Esophagus muscularis mucosa (tissue), 4 donors: ENCODE data around the gene CCDC185. TPM values are rescaled to one million over a fixed set of nuclear protein-coding genes. Genes with fewer than 3 reads are reported as not detected.
A peak's percentile ranks its signal among the peaks of the same experiment; 100 is the strongest.

Source experiments
- DNase-seq: peaks from one replicate; pipeline ENCODE4 v3.0.0-alpha.2; 2017; ENCODE audit errors: extremely low spot score
- H3K27ac ChIP-seq, 4 donors: fragments of 200-600 bp; sonication (generic); replicated peaks in 1 of 4; 1 replicate in 3 of 4; 2 replicates in 1 of 4; pipeline ENCODE4 v1.5.1; 2016 to 2019; ENCODE audit warnings: mild to moderate bottlenecking in 1 of 4
- H3K27me3 ChIP-seq, 4 donors: fragments of 200-600 bp; sonication (generic); one replicate each; pipeline versions ENCODE4 v1.5.1 to v1.6.0; 2016 to 2019
- H3K36me3 ChIP-seq, 4 donors: fragments of 200-600 bp; sonication (generic); one replicate each; pipeline ENCODE4 v1.5.1; 2016 to 2019
- H3K4me1 ChIP-seq, 4 donors: fragments of 200-600 bp; sonication (generic); one replicate each; pipeline ENCODE4 v1.5.1; 2016 to 2019
- H3K4me3 ChIP-seq, 4 donors: fragments of 200-600 bp; sonication (generic); 1 replicate in 2 of 4; 2 replicates in 2 of 4; pipeline ENCODE4 v1.5.1; 2016 to 2019; ENCODE audit warnings: mild to moderate bottlenecking in 4 of 4, moderate library complexity in 1 of 4
- H3K9me3 ChIP-seq, 4 donors: fragments of 200-600 bp; sonication (generic); 1 replicate in 3 of 4; 2 replicates in 1 of 4; pipeline ENCODE4 v1.5.1; 2016 to 2019
- EP300 ChIP-seq: sonication (generic); formaldehyde crosslinking; IDR thresholded peaks from one replicate; pipeline ENCODE4 v1.6.1; 2017; ENCODE audit warnings: antibody characterized with exemption
- POLR2A ChIP-seq: fragments of 450-650 bp; IDR thresholded peaks from one replicate; pipeline ENCODE4 v1.6.1; 2017; ENCODE audit warnings: antibody characterized with exemption, moderate library complexity, mild to moderate bottlenecking, low read depth
- POLR2AphosphoS5 ChIP-seq, 2 donors: sonication (generic); formaldehyde crosslinking; IDR thresholded peaks; one replicate each; pipeline ENCODE4 v1.6.1; 2017; ENCODE audit warnings: antibody characterized with exemption in 2 of 2
- WGBS: methylation state at CpG from one replicate; pipeline ENCODE4 v1.1.5; 2018; 5-methylcytosine and 5-hydroxymethylcytosine counted together
- intact Hi-C: fragments of 100-400 bp; cut with DNase I; formaldehyde crosslinking; loops from one replicate; pipeline ENCODE4 v1.15.1; 2023
- total RNA-seq, 4 donors: library from RNA; depleted of rRNA; stranded (reverse); fragments of >200 nt; gene quantifications; one replicate each; pipeline versions ENCODE4 v1.1.0 to v1.2.1, GENCODE V29; 2016
- TF ChIP-seq, protein P1 (sequence below), 3 experiments: fragments of 200-600 bp in 2 of 3; fragments of 450-650 bp in 1 of 3; sonication (generic) in 2 of 3; IDR thresholded peaks; one replicate each; pipeline ENCODE4 v1.5.1; 2017 to 2019; ENCODE audit warnings: antibody characterized with exemption in 3 of 3, mild to moderate bottlenecking in 2 of 3, moderate library complexity in 1 of 3

CCDC185 gene
- total RNA-seq, 4 donors from 2014 or later: not detected

DNA sequence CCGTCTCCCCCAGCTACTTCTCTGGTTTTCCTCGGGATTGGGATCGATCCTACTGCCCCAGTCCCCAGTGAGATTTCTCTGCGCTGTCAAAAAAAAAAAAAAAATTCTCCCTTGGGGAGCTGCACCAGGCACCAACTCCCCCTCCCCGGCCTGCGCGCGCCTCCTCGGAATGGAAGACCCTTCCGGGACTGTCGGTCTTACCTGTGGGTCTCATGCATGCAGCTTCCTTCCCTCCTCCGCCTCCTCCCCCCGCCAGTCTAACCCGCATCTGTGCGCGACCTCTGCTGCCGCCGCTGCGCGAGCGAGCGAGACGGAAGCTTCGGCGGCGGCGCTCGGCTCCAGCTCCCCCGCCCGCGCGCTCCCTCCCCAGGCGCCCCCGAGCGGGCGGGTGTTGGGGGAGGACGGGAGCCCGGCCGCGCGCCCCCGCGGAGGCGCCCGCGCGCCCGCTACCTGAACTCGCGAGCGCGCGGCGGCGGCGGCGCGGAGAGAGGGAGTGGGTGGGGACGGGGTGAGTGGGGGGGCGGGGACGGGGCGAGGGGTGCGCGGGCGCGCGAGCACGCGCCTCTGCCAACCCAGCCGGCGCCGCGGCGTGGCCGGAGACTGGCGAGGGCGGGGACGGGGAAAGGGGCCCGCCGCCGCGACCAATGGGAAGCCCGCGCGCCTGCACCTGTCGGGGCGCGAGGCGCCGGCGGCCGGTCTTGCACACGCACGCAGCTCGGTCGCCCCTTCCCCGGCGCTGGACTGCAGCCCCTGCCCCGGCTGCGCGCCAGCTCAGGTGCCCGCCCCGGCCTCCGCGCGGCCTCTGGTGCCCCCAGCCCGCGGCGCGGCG, 29.1 kb upstream of the CCDC185 start, which contains the start of gene SUSD4:
Gene SUSD4, minus strand, starts transcription at position 321 of the 829 bp plus-strand sequence. CDS start 751 bp downstream, outside the sequence.
- intact Hi-C loops: loop anchor here (10.0 kb wide), 1 partner anchor 229 kb away; no protein-coding TSS in a partner anchor
- no peaks in the 10 kb centered on the region for H3K36me3 ChIP-seq
- H3K9me3 ChIP-seq: no peaks in the 10 kb centered on the region
- H3K4me3 ChIP-seq: peak within 1 kb of the TSS; percentile 56 to 71 (median 61)
- WGBS: 0% methylated on average over 8 of the region's 111 CpGs
- peaks cover 13 to 30% (median 23%) of the 10 kb centered on the region in 4 donors for H3K4me1 ChIP-seq
- H3K27ac ChIP-seq: peak within 1 kb of the TSS in 3 of 4 donors; percentile 27 to 61 (median 51)
- H3K27me3 ChIP-seq: peaks cover 0 to 33% (median 0%) of the 10 kb centered on the region in 4 donors
- no peak for DNase-seq
- TF ChIP-seq EP300 (no peak), POLR2AphosphoS5 (IDR thresholded peaks at IDR 0.05) (no peak), POLR2A (no peak)
- TF ChIP-seq, protein P1, sequence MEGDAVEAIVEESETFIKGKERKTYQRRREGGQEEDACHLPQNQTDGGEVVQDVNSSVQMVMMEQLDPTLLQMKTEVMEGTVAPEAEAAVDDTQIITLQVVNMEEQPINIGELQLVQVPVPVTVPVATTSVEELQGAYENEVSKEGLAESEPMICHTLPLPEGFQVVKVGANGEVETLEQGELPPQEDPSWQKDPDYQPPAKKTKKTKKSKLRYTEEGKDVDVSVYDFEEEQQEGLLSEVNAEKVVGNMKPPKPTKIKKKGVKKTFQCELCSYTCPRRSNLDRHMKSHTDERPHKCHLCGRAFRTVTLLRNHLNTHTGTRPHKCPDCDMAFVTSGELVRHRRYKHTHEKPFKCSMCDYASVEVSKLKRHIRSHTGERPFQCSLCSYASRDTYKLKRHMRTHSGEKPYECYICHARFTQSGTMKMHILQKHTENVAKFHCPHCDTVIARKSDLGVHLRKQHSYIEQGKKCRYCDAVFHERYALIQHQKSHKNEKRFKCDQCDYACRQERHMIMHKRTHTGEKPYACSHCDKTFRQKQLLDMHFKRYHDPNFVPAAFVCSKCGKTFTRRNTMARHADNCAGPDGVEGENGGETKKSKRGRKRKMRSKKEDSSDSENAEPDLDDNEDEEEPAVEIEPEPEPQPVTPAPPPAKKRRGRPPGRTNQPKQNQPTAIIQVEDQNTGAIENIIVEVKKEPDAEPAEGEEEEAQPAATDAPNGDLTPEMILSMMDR (IDR thresholded peaks at IDR 0.05): no peak

DNA sequence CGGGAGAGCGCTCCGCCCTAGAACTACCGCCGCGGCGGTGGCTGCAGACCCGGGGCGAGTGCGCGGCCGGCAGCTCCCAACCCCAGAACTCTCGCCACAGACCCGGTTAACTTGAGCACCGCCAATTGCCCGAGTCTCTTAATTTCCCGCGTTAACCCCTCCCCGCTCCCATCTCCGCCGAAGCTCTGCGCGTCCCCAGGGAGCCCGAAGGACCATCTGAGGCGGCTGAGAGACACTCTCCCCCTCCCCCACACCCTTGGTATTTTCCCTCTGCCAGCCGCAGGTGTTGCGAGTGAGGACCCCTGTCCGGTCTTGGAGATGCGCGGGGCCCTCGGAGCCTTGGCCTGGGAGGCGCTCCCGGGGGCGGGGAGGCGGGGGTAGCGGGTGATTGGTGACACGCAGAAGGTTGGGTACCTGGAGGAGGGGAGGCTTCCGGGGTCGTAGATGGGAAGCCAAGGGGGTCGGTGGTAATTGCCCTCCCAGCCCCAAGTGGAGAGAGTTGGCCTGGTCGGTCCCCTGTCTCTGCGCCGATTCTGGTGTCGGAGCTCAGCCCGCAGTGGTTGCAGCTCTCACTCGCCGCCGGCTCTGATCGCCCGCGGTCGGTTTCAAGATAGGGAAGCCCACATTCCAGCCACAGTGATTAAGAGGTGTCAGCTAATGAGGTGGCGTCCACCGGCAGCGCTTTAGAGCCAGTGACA, 28.4 kb upstream of the CCDC185 start:
- 3% methylated on average over 15 of the region's 55 CpGs for WGBS
- TF ChIP-seq EP300 (no peak), POLR2AphosphoS5 (IDR thresholded peaks at IDR 0.05) (no peak), POLR2A (no peak)
- TF ChIP-seq, protein P1 (IDR thresholded peaks at IDR 0.05): no peak
- intact Hi-C loops: loop anchor here (10.0 kb wide), 1 partner anchor 230 kb away; no protein-coding TSS in a partner anchor
- H3K27me3 ChIP-seq: peaks cover 0 to 33% (median 0%) of the 10 kb centered on the region in 4 donors
- peak overlapping the region; percentile 56 to 71 (median 61) for H3K4me3 ChIP-seq
- no peak for DNase-seq
- H3K36me3 ChIP-seq: no peaks in the 10 kb centered on the region
- H3K27ac ChIP-seq: peak overlapping the region in 1 of 4 donors; percentile 61
- H3K9me3 ChIP-seq: no peaks in the 10 kb centered on the region
- peaks cover 13 to 30% (median 23%) of the 10 kb centered on the region in 4 donors for H3K4me1 ChIP-seq

DNA sequence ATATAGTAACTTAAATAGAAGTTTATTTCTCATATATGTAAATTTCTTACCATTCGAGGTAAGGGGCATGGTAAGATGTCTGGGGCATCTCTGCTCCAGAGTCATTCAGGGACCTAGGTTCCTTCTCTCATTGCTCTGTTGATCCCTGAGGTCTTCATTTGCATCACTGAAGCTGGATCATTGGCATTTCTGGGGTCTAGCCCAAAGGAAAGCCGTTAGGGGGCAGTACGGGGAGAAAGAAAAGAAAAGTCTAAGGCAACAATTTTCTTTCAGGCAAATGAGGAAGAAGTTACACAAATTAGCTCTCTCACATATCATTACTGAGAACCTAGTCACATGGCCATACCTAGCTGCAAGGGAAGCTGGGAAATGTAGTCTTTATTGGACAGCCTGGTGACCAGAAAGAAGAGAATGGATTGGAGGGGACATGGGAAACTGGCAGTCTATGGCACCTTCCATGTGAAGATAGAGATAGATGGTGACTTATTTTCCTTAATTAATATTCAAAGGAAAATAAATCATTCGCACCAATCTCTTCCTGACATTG, 19.1 kb upstream of the CCDC185 start:
- no peaks in the 10 kb centered on the region for H3K4me1 ChIP-seq
- no peak overlapping the region for H3K4me3 ChIP-seq
- TF ChIP-seq POLR2A: no peak
- H3K36me3 ChIP-seq: no peaks in the 10 kb centered on the region
- peaks cover 0 to 10% (median 0%) of the 10 kb centered on the region in 4 donors for H3K27me3 ChIP-seq
- no peak for DNase-seq
- WGBS: 87% methylated on average over 4 of the region's 4 CpGs
- intact Hi-C loops: no loop called here
- no peak overlapping the region for H3K27ac ChIP-seq
- H3K9me3 ChIP-seq: peaks cover 0 to 10% (median 7%) of the 10 kb centered on the region in 4 donors

DNA sequence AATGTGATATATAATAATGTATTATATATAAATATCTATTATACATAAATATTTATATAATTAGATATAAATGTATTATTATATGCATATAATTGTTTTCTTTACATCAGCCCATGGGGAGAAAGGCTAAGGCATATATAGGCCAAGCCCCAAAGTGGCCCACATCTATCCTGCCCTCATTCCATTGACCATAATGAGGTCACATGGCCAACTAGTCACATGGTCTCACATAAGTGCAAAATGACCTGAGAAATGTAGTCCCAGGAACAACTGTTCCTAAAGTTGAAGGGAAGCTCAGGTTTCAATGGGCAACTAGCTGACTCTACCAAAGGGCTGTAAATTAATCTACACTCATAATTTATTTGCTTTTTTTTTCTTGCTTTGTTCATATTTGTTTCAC, 14.5 kb upstream of the CCDC185 start:
- TF ChIP-seq, protein P1 (IDR thresholded peaks at IDR 0.05): no peak
- TF ChIP-seq EP300 (no peak), POLR2AphosphoS5 (IDR thresholded peaks at IDR 0.05) (no peak), POLR2A (no peak)
- no peak for DNase-seq
- peaks cover 0 to 10% (median 0%) of the 10 kb centered on the region in 4 donors for H3K27me3 ChIP-seq
- intact Hi-C loops: no loop called here
- no peak overlapping the region for H3K27ac ChIP-seq
- no peak overlapping the region for H3K4me3 ChIP-seq
- H3K36me3 ChIP-seq: no peaks in the 10 kb centered on the region
- H3K9me3 ChIP-seq: peaks cover 0 to 10% (median 7%) of the 10 kb centered on the region in 4 donors
- H3K4me1 ChIP-seq: no peaks in the 10 kb centered on the region

DNA sequence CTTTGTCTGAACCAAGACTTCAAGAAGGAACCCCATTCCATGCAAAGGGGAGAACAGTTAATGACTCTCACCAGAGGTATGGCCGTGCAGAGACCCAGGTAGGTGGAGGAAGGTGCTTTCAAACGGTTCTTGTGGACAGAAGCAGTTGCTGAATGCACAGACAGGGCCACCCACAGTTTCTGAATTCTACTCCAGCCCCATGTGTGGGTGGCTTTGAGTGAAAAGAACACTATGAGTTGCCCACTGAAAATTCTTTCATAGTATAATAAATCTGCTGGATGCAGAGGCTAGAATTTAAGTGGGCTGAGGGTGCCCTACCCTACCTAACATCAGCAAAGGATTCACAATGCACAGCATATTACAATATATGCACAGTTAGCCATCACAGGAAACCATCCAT, 7.2 kb upstream of the CCDC185 start:
- DNase-seq: no peak
- Histone ChIP-seq H3K27ac (no peak overlapping the region), H3K9me3 (no peaks in the 10 kb centered on the region), H3K27me3 (no peaks in the 10 kb centered on the region), H3K4me3 (no peak overlapping the region), H3K36me3 (no peaks in the 10 kb centered on the region), H3K4me1 (no peaks in the 10 kb centered on the region)
- TF ChIP-seq, protein P1 (IDR thresholded peaks at IDR 0.05): no peak
- TF ChIP-seq EP300: no peak
- no peak for TF ChIP-seq POLR2A
- no peak for TF ChIP-seq POLR2AphosphoS5 (IDR thresholded peaks at IDR 0.05)
- intact Hi-C loops: no loop called here
- WGBS: 74% methylated on average over 2 of the region's 2 CpGs
